Trophoblast cell (in vitro differentiated cells and primary cell): Measurements from ENCODE around the gene TAF6.
A peak's percentile ranks its signal among the peaks of the same experiment; 100 is the strongest.

Source experiments
- DNase-seq, 2 donors: peaks; one replicate each; pipeline ENCODE4 v3.0.0-alpha.2; 2016
- H2AFZ ChIP-seq: 2 replicates; pipeline ENCODE4 v1.6.1; 2013; ENCODE audit warnings: low read length, moderate library complexity, mild to moderate bottlenecking; ENCODE audit not compliant: insufficient read depth, poor library complexity
- H2AK5ac ChIP-seq: 2 replicates; pipeline ENCODE4 v1.6.1; 2013; ENCODE audit warnings: mild to moderate bottlenecking, low read length
- H2BK120ac ChIP-seq: 2 replicates; pipeline ENCODE4 v1.6.1; 2013; ENCODE audit warnings: low read length, mild to moderate bottlenecking, moderate library complexity; ENCODE audit not compliant: insufficient read depth, poor library complexity
- H2BK12ac ChIP-seq: 2 replicates; pipeline ENCODE4 v1.6.1; 2013; ENCODE audit warnings: mild to moderate bottlenecking, low read length, moderate library complexity
- H2BK5ac ChIP-seq: 2 replicates; pipeline ENCODE4 v1.6.1; 2013; ENCODE audit warnings: low read length, low read depth, moderate library complexity, mild to moderate bottlenecking; ENCODE audit not compliant: poor library complexity
- H3K14ac ChIP-seq: 2 replicates; pipeline ENCODE4 v1.6.1; 2013; ENCODE audit warnings: mild to moderate bottlenecking, low read length
- H3K18ac ChIP-seq: 2 replicates; pipeline ENCODE4 v1.6.1; 2013; ENCODE audit warnings: mild to moderate bottlenecking, low read length
- H3K23ac ChIP-seq: 2 replicates; pipeline ENCODE4 v1.6.1; 2013; ENCODE audit warnings: low read length
- H3K27ac ChIP-seq: 2 replicates; pipeline ENCODE4 v1.5.1; 2013; ENCODE audit warnings: low read depth, mild to moderate bottlenecking, inconsistent platforms, low read length, moderate library complexity
- H3K27me3 ChIP-seq: 2 replicates; pipeline ENCODE4 v1.6.1; 2013; ENCODE audit warnings: inconsistent platforms, mild to moderate bottlenecking, low read length, moderate library complexity; ENCODE audit not compliant: insufficient read depth
- H3K36me3 ChIP-seq, 2 experiments: 1 replicate in 1 of 2; 2 replicates in 1 of 2; pipeline ENCODE4 v1.6.1; 2013; ENCODE audit warnings: low read length in 2 of 2, mild to moderate bottlenecking in 2 of 2, moderate library complexity in 1 of 2; ENCODE audit not compliant: insufficient read depth in 2 of 2, control insufficient read depth in 1 of 2
- H3K4ac ChIP-seq: 2 replicates; pipeline ENCODE4 v1.6.1; 2013; ENCODE audit warnings: low read depth, mild to moderate bottlenecking, low read length, moderate library complexity
- H3K4me1 ChIP-seq, 2 experiments: 1 replicate in 1 of 2; 2 replicates in 1 of 2; pipeline ENCODE4 v1.6.1; 2013; ENCODE audit warnings: low read length in 2 of 2, mild to moderate bottlenecking in 2 of 2, moderate library complexity in 1 of 2; ENCODE audit not compliant: insufficient read depth in 2 of 2, control insufficient read depth in 1 of 2
- H3K4me2 ChIP-seq: 2 replicates; pipeline ENCODE4 v1.6.1; 2013; ENCODE audit warnings: inconsistent platforms, mild to moderate bottlenecking, low read length, moderate library complexity
- H3K4me3 ChIP-seq: 2 replicates; pipeline ENCODE4 v1.5.1; 2013; ENCODE audit warnings: mild to moderate bottlenecking, low read depth, low read length, inconsistent platforms
- H3K79me1 ChIP-seq: one replicate; pipeline ENCODE4 v1.6.1; 2013; ENCODE audit warnings: low read length
- H3K79me2 ChIP-seq: 2 replicates; pipeline ENCODE4 v1.6.1; 2013; ENCODE audit warnings: low read length, mild to moderate bottlenecking; ENCODE audit not compliant: control insufficient read depth, insufficient read depth, poor library complexity
- H3K9ac ChIP-seq: 2 replicates; pipeline ENCODE4 v1.6.1; 2013; ENCODE audit warnings: mild to moderate bottlenecking, low read length
- H3K9me3 ChIP-seq: 2 replicates; pipeline ENCODE4 v1.6.1; 2013; ENCODE audit warnings: low read depth, mild to moderate bottlenecking, control low read depth, inconsistent platforms, low read length; ENCODE audit not compliant: insufficient read depth
- H4K12ac ChIP-seq: 2 replicates; pipeline ENCODE4 v1.6.1; 2013; ENCODE audit warnings: low read depth, mild to moderate bottlenecking, low read length, moderate library complexity
- H4K8ac ChIP-seq: 2 replicates; pipeline ENCODE4 v1.6.1; 2013; ENCODE audit warnings: low read depth, mild to moderate bottlenecking, low read length, moderate library complexity
- H4K91ac ChIP-seq: one replicate; pipeline ENCODE4 v1.6.1; 2013; ENCODE audit warnings: low read depth, mild to moderate bottlenecking, low read length, moderate library complexity
- WGBS: extraction: QIAGEN DNeasy Blood & Tissue Kit; methylation state at CpG from one replicate; pipeline ENCODE4 v1.1.7; 2013; ENCODE audit warnings: missing lambda C conversion rate; ENCODE audit not compliant: insufficient read length, insufficient coverage; ENCODE audit errors: extremely low coverage; 5-methylcytosine and 5-hydroxymethylcytosine counted together

Gene TAF6

DNA sequence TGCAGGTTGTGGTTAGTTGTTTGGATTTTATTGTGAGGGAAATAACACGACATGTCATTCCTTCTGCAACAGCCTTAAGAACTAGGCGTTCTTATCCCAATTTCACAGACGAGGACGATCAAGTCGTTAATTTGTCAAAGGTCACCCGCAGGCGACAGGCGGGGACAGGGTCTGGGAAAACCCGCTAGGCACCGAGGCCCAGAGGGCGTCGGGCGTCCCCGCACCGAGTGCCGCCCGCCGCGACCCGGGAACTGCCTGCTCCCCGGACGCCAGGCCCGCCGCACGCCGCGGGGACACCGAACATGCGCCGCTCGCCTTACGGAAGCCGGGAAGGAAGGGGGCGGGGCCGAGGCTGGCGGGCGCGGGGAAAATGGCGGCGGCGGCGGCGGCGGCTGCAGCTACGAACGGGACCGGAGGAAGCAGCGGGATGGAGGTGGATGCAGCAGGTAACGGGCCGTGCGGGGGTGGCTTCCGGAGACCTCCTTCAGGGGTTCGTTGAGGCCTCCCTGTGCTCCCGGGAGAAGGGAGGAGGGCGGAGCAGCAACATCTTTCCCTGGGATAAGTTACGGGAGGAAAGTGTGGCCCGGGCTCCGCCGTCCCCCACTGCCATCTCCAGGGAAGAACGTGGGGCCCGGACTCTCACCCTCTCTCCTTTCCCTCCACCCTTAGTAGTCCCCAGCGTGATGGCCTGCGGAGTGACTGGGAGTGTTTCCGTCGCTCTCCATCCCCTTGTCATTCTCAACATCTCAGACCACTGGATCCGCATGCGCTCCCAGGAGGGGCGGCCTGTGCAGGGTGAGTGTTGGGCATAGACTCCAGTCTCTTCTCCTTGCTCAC lies 30.3 kb downstream of the TAF6 start, which contains the start of gene COPS6:
COPS6 (plus strand) TSS at position 349 of the 837 bp plus-strand sequence; CDS start at position 371, 22 bp downstream.
- no peak within 1 kb of the TSS for H3K23ac ChIP-seq
- H4K12ac ChIP-seq, result peak within 1 kb of the TSS; percentile 81
- H3K4ac ChIP-seq, result peak within 1 kb of the TSS; percentile 56
- peaks cover 17% of the 10 kb centered on the region for H3K79me1 ChIP-seq
- H2AFZ ChIP-seq, result peak within 1 kb of the TSS; percentile 97
- H3K4me1 ChIP-seq, result peaks cover 9 to 15% of the 10 kb centered on the region in 2 experiments
- H3K18ac ChIP-seq, result peak within 1 kb of the TSS; percentile 71
- peak within 1 kb of the TSS; percentile 63 for H2BK12ac ChIP-seq
- H2BK5ac ChIP-seq, result peak within 1 kb of the TSS; percentile 52
- peaks cover 6% of the 10 kb centered on the region for H3K79me2 ChIP-seq
- no peaks in the 10 kb centered on the region for H3K9me3 ChIP-seq
- peak within 1 kb of the TSS; percentile 92 for H3K4me2 ChIP-seq
- no CpG with 5 or more reads among the region's 68 CpGs for whole genome bisulfite sequencing
- peak within 1 kb of the TSS; percentile 42 for H2AK5ac ChIP-seq
- peak within 1 kb of the TSS; percentile 84 for H4K91ac ChIP-seq
- peak within 1 kb of the TSS; percentile 91 for H3K27ac ChIP-seq
- peak within 1 kb of the TSS; percentile 92 for H4K8ac ChIP-seq
- peak within 1 kb of the TSS; percentile 75 for H3K14ac ChIP-seq
- peak; percentile 52 to 79 for DNase-seq
- H2BK120ac ChIP-seq, result peak within 1 kb of the TSS; percentile 67
- H3K4me3 ChIP-seq, result peak within 1 kb of the TSS; percentile 89
- H3K36me3 ChIP-seq, result peaks cover 29 to 35% of the 10 kb centered on the region in 2 experiments
- H3K9ac ChIP-seq, result peak within 1 kb of the TSS; percentile 92
- H3K27me3 ChIP-seq, result no peaks in the 10 kb centered on the region

GRCh38 chr7:100088095-100088620 lies 31.0 kb downstream of the TAF6 start:
- H2AFZ ChIP-seq, result peak overlapping the region; percentile 50
- no peak overlapping the region for H3K9ac ChIP-seq
- H3K4me2 ChIP-seq, result peak overlapping the region; percentile 56
- H3K27me3 ChIP-seq, result no peaks in the 10 kb centered on the region
- no peaks in the 10 kb centered on the region for H3K9me3 ChIP-seq
- H4K91ac ChIP-seq, result peak overlapping the region; percentile 84
- peak overlapping the region; percentile 63 for H2BK12ac ChIP-seq
- peaks cover 23 to 29% of the 10 kb centered on the region in 2 experiments for H3K36me3 ChIP-seq
- WGBS, result no CpG with 5 or more reads among the region's 11 CpGs
- peaks cover 9 to 15% of the 10 kb centered on the region in 2 experiments for H3K4me1 ChIP-seq
- H4K12ac ChIP-seq, result peak overlapping the region; percentile 81
- no peak for DNase-seq
- H3K23ac ChIP-seq, result no peak overlapping the region
- peak overlapping the region; percentile 91 for H3K27ac ChIP-seq
- H2BK5ac ChIP-seq, result peak overlapping the region; percentile 52
- peak overlapping the region; percentile 42 for H3K4ac ChIP-seq
- H3K14ac ChIP-seq, result peak overlapping the region; percentile 52
- peak overlapping the region; percentile 92 for H4K8ac ChIP-seq
- peak overlapping the region; percentile 50 for H3K18ac ChIP-seq
- H3K79me2 ChIP-seq, result peaks cover 6% of the 10 kb centered on the region
- peaks cover 17% of the 10 kb centered on the region for H3K79me1 ChIP-seq
- no peak overlapping the region for H3K4me3 ChIP-seq
- H2BK120ac ChIP-seq, result peak overlapping the region; percentile 67
- H2AK5ac ChIP-seq, result peak overlapping the region; percentile 28

- H3K18ac ChIP-seq, result no peak overlapping the region
- no CpG with 5 or more reads among the region's 10 CpGs for WGBS
- no peak overlapping the region for H2AFZ ChIP-seq
- H4K91ac ChIP-seq, result peak overlapping the region; percentile 76
- peak; percentile 64 to 87 for DNase-seq
- no peak overlapping the region for H2AK5ac ChIP-seq
- H3K27ac ChIP-seq, result peak overlapping the region; percentile 91
- peaks cover 13 to 19% of the 10 kb centered on the region in 2 experiments for H3K36me3 ChIP-seq
- no peak overlapping the region for H3K4me3 ChIP-seq
- peak overlapping the region; percentile 45 for H2BK120ac ChIP-seq
- H4K12ac ChIP-seq, result no peak overlapping the region
- peak overlapping the region; percentile 25 for H2BK5ac ChIP-seq
- no peak overlapping the region for H2BK12ac ChIP-seq
- H3K79me1 ChIP-seq, result peaks cover 17% of the 10 kb centered on the region
- no peak overlapping the region for H3K4ac ChIP-seq
- no peak overlapping the region for H3K23ac ChIP-seq
- no peak overlapping the region for H4K8ac ChIP-seq
- no peak overlapping the region for H3K9ac ChIP-seq
- peaks cover 9 to 15% of the 10 kb centered on the region in 2 experiments for H3K4me1 ChIP-seq
- H3K14ac ChIP-seq, result peak overlapping the region; percentile 62
- peak overlapping the region; percentile 17 for H3K4me2 ChIP-seq
- H3K27me3 ChIP-seq, result no peaks in the 10 kb centered on the region
- H3K79me2 ChIP-seq, result peaks cover 6% of the 10 kb centered on the region
- no peaks in the 10 kb centered on the region for H3K9me3 ChIP-seq
Measured at GRCh38 chr7:100087055-100087750, 32.0 kb downstream of the TAF6 start.

DNA sequence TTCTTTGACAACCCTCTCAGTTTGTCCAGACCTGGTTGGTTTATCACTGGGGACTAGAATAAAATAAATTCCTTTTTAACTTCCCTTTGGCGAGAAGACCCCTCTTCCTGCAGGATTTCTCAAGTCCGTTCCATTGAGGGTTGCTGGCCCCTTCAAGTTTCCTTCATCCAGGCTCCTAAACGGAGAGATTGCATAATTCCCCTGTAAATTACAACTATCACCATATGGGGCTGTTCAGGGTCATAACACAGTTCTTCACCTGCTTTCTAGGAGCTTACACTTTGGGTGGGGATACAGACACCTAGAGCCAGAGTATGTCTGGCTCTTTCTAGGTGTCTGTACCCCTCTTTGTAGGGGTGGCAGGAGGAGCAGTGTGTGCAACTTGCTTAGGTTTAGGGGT lies 33.6 kb downstream of the TAF6 start:
- Histone ChIP-seq H3K79me2 (peaks cover 14% of the 10 kb centered on the region), H3K27ac (no peak overlapping the region), H2AK5ac (no peak overlapping the region), H4K12ac (no peak overlapping the region), H2BK12ac (no peak overlapping the region), H4K8ac (no peak overlapping the region), H3K9me3 (no peaks in the 10 kb centered on the region), H3K4me2 (no peak overlapping the region), H2BK120ac (no peak overlapping the region), H3K4me3 (no peak overlapping the region), H3K9ac (no peak overlapping the region), H2BK5ac (no peak overlapping the region), H3K14ac (no peak overlapping the region), H3K18ac (no peak overlapping the region), H4K91ac (no peak overlapping the region), H3K36me3 (peaks cover 2 to 3% of the 10 kb centered on the region in 2 experiments), H2AFZ (no peak overlapping the region), H3K4ac (no peak overlapping the region), H3K27me3 (no peaks in the 10 kb centered on the region), H3K23ac (no peak overlapping the region), H3K4me1 (peaks cover 10 to 15% of the 10 kb centered on the region in 2 experiments), H3K79me1 (peaks cover 23% of the 10 kb centered on the region)
- no CpG with 5 or more reads among the region's 3 CpGs for WGBS
- DNase-seq, result no peak
